HCT116 (cell line): ENCODE data around the gene NDUFAB1.

Experiments used
- CBX3 ChIP-seq: IDR thresholded peaks from 2 replicates; pipeline ENCODE4 v1.6.1; 2012; ENCODE audit warnings: low read depth
- CTCF ChIP-seq, 3 experiments: fragments of 200-600 bp in 1 of 3; sonication (generic) in 1 of 3; IDR thresholded peaks in 2 of 3; conservative IDR thresholded peaks in 1 of 3; 2 replicates each; pipeline ENCODE4 v1.5.1; 2012 to 2017; ENCODE audit warnings: low read depth in 2 of 3, low read length in 2 of 3, antibody characterized with exemption in 1 of 3, borderline replicate concordance in 1 of 3, control low read depth in 1 of 3, mild to moderate bottlenecking in 1 of 3, mixed read lengths in 1 of 3, mixed run types in 1 of 3, moderate library complexity in 1 of 3; ENCODE audit not compliant: insufficient read depth in 1 of 3
- EZH2phosphoT487 ChIP-seq: fragments of 200-600 bp; IDR thresholded peaks from 2 replicates; pipeline ENCODE4 v1.6.1; 2018; ENCODE audit warnings: antibody characterized with exemption, borderline replicate concordance
- MAX ChIP-seq: IDR thresholded peaks from 2 replicates; pipeline ENCODE4 v1.6.1; 2012
- POLR2A ChIP-seq: IDR thresholded peaks from 2 replicates; pipeline ENCODE4 v1.7.0; 2011; ENCODE audit warnings: borderline replicate concordance; ENCODE audit not compliant: insufficient read depth, insufficient read length; ENCODE audit errors: extremely low read depth
- POLR2AphosphoS5 ChIP-seq: IDR thresholded peaks from 2 replicates; pipeline ENCODE4 v1.6.1; 2011; ENCODE audit warnings: mild to moderate bottlenecking, low read depth, low read length, moderate library complexity
- SIN3A ChIP-seq: IDR thresholded peaks from 2 replicates; pipeline ENCODE4 v1.6.1; 2012; ENCODE audit warnings: low read depth
- SP1 ChIP-seq: IDR thresholded peaks from 2 replicates; pipeline ENCODE4 v1.6.1; 2012; ENCODE audit warnings: low read depth
- YY1 ChIP-seq: IDR thresholded peaks from 2 replicates; pipeline ENCODE4 v1.6.1; 2011; ENCODE audit warnings: low read length, low read depth, moderate library complexity, mild to moderate bottlenecking; ENCODE audit not compliant: insufficient replicate concordance; ENCODE audit errors: extremely low read depth

- TF ChIP-seq SIN3A (no peak), MAX (no peak), YY1 (no peak), POLR2A (no peak), POLR2AphosphoS5 (no peak), CBX3 (no peak), EZH2phosphoT487 (no peak), CTCF (IDR thresholded peaks at IDR 0.05 in 2 of 3, conservative IDR thresholded peaks at IDR 0.05 in 1 of 3; ENCODE audit: borderline replicate concordance in 1 of 3, insufficient read depth in 1 of 3, low read depth in 2 of 3, low read length in 2 of 3) (no peak), SP1 (no peak)
Measured at GRCh38 chr16:23554536-23554935, 41.6 kb downstream of the NDUFAB1 start.
